ENCODE results near the gene PALM.

DNA sequence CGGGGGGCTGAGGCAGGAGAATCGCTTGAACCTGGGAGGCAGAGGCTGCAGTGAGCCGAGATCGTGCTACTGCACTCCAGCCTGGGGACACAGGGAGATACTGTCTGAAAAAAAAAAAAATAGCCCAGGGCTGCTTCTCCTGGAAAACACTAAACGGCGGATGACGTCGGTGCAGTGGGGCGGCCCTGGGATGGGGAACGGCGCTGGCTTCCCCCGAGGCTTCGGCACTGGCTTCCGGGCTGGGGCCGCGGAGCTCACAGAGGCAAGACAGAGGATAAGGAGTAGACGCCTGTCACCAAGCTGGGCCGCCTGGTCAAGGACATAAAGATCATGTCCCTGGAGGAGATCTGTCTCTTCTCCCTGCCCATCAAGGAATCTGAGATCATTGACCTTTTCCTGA lies 18.5 kb upstream of the PALM start:
- TF ChIP-seq, protein P1, sequence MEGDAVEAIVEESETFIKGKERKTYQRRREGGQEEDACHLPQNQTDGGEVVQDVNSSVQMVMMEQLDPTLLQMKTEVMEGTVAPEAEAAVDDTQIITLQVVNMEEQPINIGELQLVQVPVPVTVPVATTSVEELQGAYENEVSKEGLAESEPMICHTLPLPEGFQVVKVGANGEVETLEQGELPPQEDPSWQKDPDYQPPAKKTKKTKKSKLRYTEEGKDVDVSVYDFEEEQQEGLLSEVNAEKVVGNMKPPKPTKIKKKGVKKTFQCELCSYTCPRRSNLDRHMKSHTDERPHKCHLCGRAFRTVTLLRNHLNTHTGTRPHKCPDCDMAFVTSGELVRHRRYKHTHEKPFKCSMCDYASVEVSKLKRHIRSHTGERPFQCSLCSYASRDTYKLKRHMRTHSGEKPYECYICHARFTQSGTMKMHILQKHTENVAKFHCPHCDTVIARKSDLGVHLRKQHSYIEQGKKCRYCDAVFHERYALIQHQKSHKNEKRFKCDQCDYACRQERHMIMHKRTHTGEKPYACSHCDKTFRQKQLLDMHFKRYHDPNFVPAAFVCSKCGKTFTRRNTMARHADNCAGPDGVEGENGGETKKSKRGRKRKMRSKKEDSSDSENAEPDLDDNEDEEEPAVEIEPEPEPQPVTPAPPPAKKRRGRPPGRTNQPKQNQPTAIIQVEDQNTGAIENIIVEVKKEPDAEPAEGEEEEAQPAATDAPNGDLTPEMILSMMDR (IDR thresholded peaks at IDR 0.05 in 4 of 5, conservative IDR thresholded peaks at IDR 0.05 in 1 of 5): no peak
- TF ChIP-seq POLR2A (IDR thresholded peaks at IDR 0.05): no peak

Measured in gastrocnemius medialis (tissue), 4 donors.